ENCODE measurements around the gene RUVBL2. TPM values are rescaled to one million over a fixed set of nuclear protein-coding genes. Genes with fewer than 3 reads are reported as not detected.

The RUVBL2 gene
- total RNA-seq, 4 donors from 2014 or later = 69.2 to 120 (median 78.5) TPM

GRCh38 chr19:48954595-48955307 lies 38.9 kb upstream of the RUVBL2 start, which contains the start of gene BAX:
TSS of gene BAX (plus strand) at chr19:48954875. CDS start at chr19:48954929, 54 bp downstream.
- Histone ChIP-seq H3K4me1 (peaks cover 0 to 21% (median 12%) of the 10 kb centered on the region in 4 donors), H3K27ac (peak within 1 kb of the TSS; percentile 60 to 95 (median 88)), H3K4me3 (peak within 1 kb of the TSS; percentile 60 to 97 (median 92)), H3K36me3 (peaks cover 0 to 14% (median 0%) of the 10 kb centered on the region in 3 donors), H3K9me3 (no peaks in the 10 kb centered on the region), H3K27me3 (no peaks in the 10 kb centered on the region)
- 1% methylated on average over 39 to 62 of the region's 71 CpGs for WGBS, 2 donors
- TF ChIP-seq EP300 (IDR thresholded peaks at IDR 0.05) (peak in 1 of 2 donors; percentile 83), POLR2A (IDR thresholded peaks at IDR 0.05) (peak; percentile 40 to 67), CTCF (IDR thresholded peaks at IDR 0.05) (peak in 2 of 5 experiments; percentile 35 to 54)
- DNase-seq (ENCODE audit: low spot score in 2 of 2) = peak; percentile 92 to 93

GRCh38 chr19:48955308-48955958 lies 38.3 kb upstream of the RUVBL2 start:
- WGBS, 2 donors = 46 to 52% methylated on average over 16 of the region's 16 CpGs
- TF ChIP-seq EP300 (IDR thresholded peaks at IDR 0.05) (no peak), CTCF (IDR thresholded peaks at IDR 0.05) (no peak), POLR2A (IDR thresholded peaks at IDR 0.05) (no peak)
- Histone ChIP-seq H3K27ac (peak overlapping the region; percentile 60 to 95 (median 88)), H3K27me3 (no peaks in the 10 kb centered on the region), H3K4me3 (peak overlapping the region; percentile 60 to 97 (median 92)), H3K36me3 (peaks cover 0 to 18% (median 0%) of the 10 kb centered on the region in 3 donors), H3K4me1 (peaks cover 0 to 21% (median 12%) of the 10 kb centered on the region in 4 donors), H3K9me3 (no peaks in the 10 kb centered on the region)
- DNase-seq (ENCODE audit: low spot score in 2 of 2) = no peak

GRCh38 chr19:48958006-48958405 lies 35.7 kb upstream of the RUVBL2 start:
- no peaks in the 10 kb centered on the region for H3K27me3 ChIP-seq
- H3K4me3 ChIP-seq = no peak overlapping the region
- no peaks in the 10 kb centered on the region for H3K9me3 ChIP-seq
- WGBS, 2 donors = 97% methylated on average over 8 of the region's 8 CpGs
- H3K4me1 ChIP-seq = peaks cover 0 to 34% (median 18%) of the 10 kb centered on the region in 4 donors
- no peak overlapping the region for H3K27ac ChIP-seq
- TF ChIP-seq POLR2A (IDR thresholded peaks at IDR 0.05) (no peak), CTCF (IDR thresholded peaks at IDR 0.05) (no peak), EP300 (IDR thresholded peaks at IDR 0.05) (no peak)
- no peak for DNase-seq (ENCODE audit: low spot score in 2 of 2)
- H3K36me3 ChIP-seq = peaks cover 0 to 23% (median 0%) of the 10 kb centered on the region in 3 donors

GRCh38 chr19:48959341-48960239 lies 34.1 kb upstream of the RUVBL2 start:
- 79 to 80% methylated on average over 16 of the region's 16 CpGs for WGBS, 2 donors
- Histone ChIP-seq H3K9me3 (no peaks in the 10 kb centered on the region), H3K4me1 (peaks cover 0 to 43% (median 32%) of the 10 kb centered on the region in 4 donors), H3K27me3 (no peaks in the 10 kb centered on the region), H3K4me3 (no peak overlapping the region), H3K27ac (peak overlapping the region in 1 of 4 donors; percentile 92), H3K36me3 (peaks cover 0 to 23% (median 0%) of the 10 kb centered on the region in 3 donors)
- TF ChIP-seq POLR2A (IDR thresholded peaks at IDR 0.05) (no peak), EP300 (IDR thresholded peaks at IDR 0.05) (no peak), CTCF (IDR thresholded peaks at IDR 0.05) (no peak)
- no peak for DNase-seq (ENCODE audit: low spot score in 2 of 2)

All from tibial nerve (tissue), 4 donors.